SK-N-SH (cell line): Measurements from ENCODE around the gene NCKAP5. TPM values are rescaled to one million over a fixed set of nuclear protein-coding genes. Genes with fewer than 3 reads are reported as not detected.
"Not testable (repeated sequence)": the region's sequence is repeated elsewhere in the genome, so short reads cannot be mapped to it uniquely, and the experiment has no call there.

ENCODE experiments used
- CTCF ChIA-PET: fragments of 300-600, 350-600 bp; formaldehyde crosslinking; extraction: SDS; loops from one replicate; lab custom pipeline; 2021; lab: Yijun Ruan, JAX
- POLR2A ChIA-PET: fragments of 350-600 bp; sonication (Branson Sonifier 250); formaldehyde crosslinking; extraction: SDS; loops from one replicate; lab custom pipeline; 2020; ENCODE audit warnings: antibody characterized with exemption, inconsistent platforms; lab: Yijun Ruan, JAX
- DNase-seq: peaks from one replicate; pipeline ENCODE4 v3.0.0; 2012
- H2AFZ ChIP-seq: fragments of 200-600 bp; sonication (generic); 2 replicates; pipeline ENCODE4 v1.8.1; 2016; ENCODE audit warnings: antibody characterized with exemption, mild to moderate bottlenecking, low read depth
- H3F3A ChIP-seq: fragments of 200-600 bp; sonication (generic); replicated peaks from 2 replicates; pipeline ENCODE3; 2016; ENCODE audit warnings: antibody characterized with exemption, mild to moderate bottlenecking; ENCODE audit not compliant: insufficient read depth
- H3K27ac ChIP-seq, 2 experiments: fragments of 200-500 bp in 1 of 2; fragments of 200-600 bp in 1 of 2; sonication (Bioruptor generic) in 1 of 2; sonication (generic), shearing (Covaris generic) in 1 of 2; 2 replicates each; pipeline versions ENCODE4 v1.5.1 to v1.6.1; 2014 to 2016; ENCODE audit warnings: low read depth in 2 of 2, inconsistent platforms in 1 of 2, low read length in 1 of 2, mild to moderate bottlenecking in 1 of 2, mixed read lengths in 1 of 2
- H3K27me3 ChIP-seq: fragments of 200-600 bp; sonication (generic), shearing (Covaris generic); 2 replicates; pipeline ENCODE4 v1.6.1; 2016; ENCODE audit warnings: mixed run types; ENCODE audit not compliant: insufficient read depth
- H3K36me3 ChIP-seq, 2 experiments: fragments of 200-500 bp in 1 of 2; fragments of 200-600 bp in 1 of 2; sonication (Bioruptor generic) in 1 of 2; sonication (generic) in 1 of 2; replicated peaks in 1 of 2; 2 replicates each; pipeline versions ENCODE3 to v1.5.1; 2014 to 2016; ENCODE audit warnings: low read length in 1 of 2, mild to moderate bottlenecking in 1 of 2; ENCODE audit not compliant: insufficient read depth in 2 of 2, control insufficient read depth in 1 of 2
- H3K4me1 ChIP-seq, 2 experiments: fragments of 200-500 bp in 1 of 2; fragments of 200-600 bp in 1 of 2; sonication (Bioruptor generic) in 1 of 2; sonication (generic), shearing (Covaris generic) in 1 of 2; 2 replicates each; pipeline versions ENCODE4 v1.5.1 to v1.6.1; 2014 to 2016; ENCODE audit warnings: low read depth in 1 of 2, low read length in 1 of 2, mixed run types in 1 of 2; ENCODE audit not compliant: insufficient read depth in 2 of 2, control insufficient read depth in 1 of 2
- H3K4me2 ChIP-seq: fragments of 200-600 bp; sonication (generic), shearing (Covaris generic); 2 replicates; pipeline ENCODE4 v1.6.1; 2017; ENCODE audit warnings: mixed run types
- H3K4me3 ChIP-seq, 2 experiments: fragments of 200-500 bp in 1 of 2; fragments of 200-600 bp in 1 of 2; sonication (Bioruptor generic) in 1 of 2; sonication (generic), shearing (Covaris generic) in 1 of 2; 2 replicates each; pipeline versions ENCODE4 v1.5.1 to v1.8.1; 2014 to 2016; ENCODE audit warnings: low read depth in 2 of 2, inconsistent platforms in 1 of 2, low read length in 1 of 2, mild to moderate bottlenecking in 1 of 2, mixed read lengths in 1 of 2, moderate library complexity in 1 of 2
- H3K79me2 ChIP-seq: fragments of 200-600 bp; sonication (generic); 2 replicates; pipeline ENCODE4 v1.8.1; 2017; ENCODE audit warnings: mild to moderate bottlenecking; ENCODE audit not compliant: insufficient read depth
- H3K9ac ChIP-seq: fragments of 200-600 bp; sonication (generic); 2 replicates; pipeline ENCODE4 v1.6.1; 2017; ENCODE audit warnings: mixed run types
- H3K9me2 ChIP-seq: fragments of 200-600 bp; sonication (generic); 2 replicates; pipeline ENCODE4 v1.6.1; 2017; ENCODE audit warnings: mixed run types
- H3K9me3 ChIP-seq: fragments of 200-600 bp; sonication (generic); 2 replicates; pipeline ENCODE4 v1.6.1; 2017; ENCODE audit warnings: mixed run types, mild to moderate bottlenecking, moderate library complexity
- H4K20me1 ChIP-seq: fragments of 200-600 bp; sonication (generic); 2 replicates; pipeline ENCODE4 v1.6.1; 2017; ENCODE audit warnings: mild to moderate bottlenecking, mixed run types; ENCODE audit not compliant: insufficient read depth
- CHD2 ChIP-seq: fragments of 150-350 bp; IDR thresholded peaks from 2 replicates; pipeline ENCODE4 v1.6.1; 2018; ENCODE audit warnings: low read length; ENCODE audit not compliant: partially characterized antibody
- EZH2phosphoT487 ChIP-seq: fragments of 200-600 bp; sonication (generic); IDR thresholded peaks from 2 replicates; pipeline ENCODE4 v1.6.1; 2017; ENCODE audit warnings: low read depth, mixed run types, mild to moderate bottlenecking, antibody characterized with exemption, moderate library complexity, borderline replicate concordance
- GABPA ChIP-seq: IDR thresholded peaks from 2 replicates; pipeline ENCODE4 v1.4.0; 2012; ENCODE audit warnings: low read depth, mild to moderate bottlenecking
- GATA2 ChIP-seq: sonication (generic); formaldehyde crosslinking; IDR thresholded peaks from 2 replicates; pipeline ENCODE4 v1.5.0; 2020; ENCODE audit warnings: mild to moderate bottlenecking, missing genetic modification reagents
- MAX ChIP-seq: IDR thresholded peaks from 2 replicates; pipeline ENCODE4 v1.4.0; 2012; ENCODE audit warnings: low read depth
- MXI1 ChIP-seq: IDR thresholded peaks from 2 replicates; pipeline ENCODE4 v1.6.1; 2012; ENCODE audit warnings: mild to moderate bottlenecking, low read depth, low read length, improper control_type of control experiment
- PBX3 ChIP-seq: IDR thresholded peaks from 2 replicates; pipeline ENCODE4; 2012
- RAD21 ChIP-seq: IDR thresholded peaks from 2 replicates; pipeline ENCODE4 v1.6.1; 2012; ENCODE audit warnings: mild to moderate bottlenecking, low read length
- REST ChIP-seq: IDR thresholded peaks from 2 replicates; pipeline ENCODE4 v1.6.1; 2012; ENCODE audit warnings: mild to moderate bottlenecking, low read depth, low read length, moderate library complexity
- RFX5 ChIP-seq: IDR thresholded peaks from 2 replicates; pipeline ENCODE4 v1.6.1; 2012; ENCODE audit warnings: mild to moderate bottlenecking, improper control_type of control experiment, low read length
- SIN3A ChIP-seq: IDR thresholded peaks from 2 replicates; pipeline ENCODE4 v1.6.1; 2012; ENCODE audit warnings: low read depth, mild to moderate bottlenecking, low read length, moderate library complexity, borderline replicate concordance
- TAF1 ChIP-seq: IDR thresholded peaks from 2 replicates; pipeline ENCODE4 v1.6.1; 2012; ENCODE audit warnings: low read depth, mild to moderate bottlenecking, low read length, moderate library complexity, borderline replicate concordance
- TEAD4 ChIP-seq: IDR thresholded peaks from 2 replicates; pipeline ENCODE4 v1.4.0; 2012; ENCODE audit warnings: mild to moderate bottlenecking, borderline replicate concordance; ENCODE audit not compliant: insufficient read depth
- USF2 ChIP-seq: fragments of 150-350 bp; IDR thresholded peaks from 2 replicates; pipeline ENCODE4 v1.6.1; 2017; ENCODE audit warnings: antibody characterized with exemption, low read length, low read depth, borderline replicate concordance
- ZBTB33 ChIP-seq: IDR thresholded peaks from 2 replicates; pipeline ENCODE4 v1.4.0; 2012; ENCODE audit warnings: low read depth, borderline replicate concordance
- WGBS: methylation state at CpG from one replicate; pipeline ENCODE4 v1.1.6; 2017; ENCODE audit warnings: low lambda C conversion rate; 5-methylcytosine and 5-hydroxymethylcytosine counted together
- polyA plus RNA-seq, 3 experiments: library from polyadenylated mRNA; depleted of rRNA; stranded (reverse); fragments of >200 nt; gene quantifications; 2 replicates each; pipeline ENCODE4 v1.2.3, GENCODE V29; 2012

NCKAP5 gene
- polyA plus RNA-seq, 1 of the 3 experiments (the other 2 are of a cell fraction): 0.02 TPM

- H3K4me3 ChIP-seq: no peak overlapping the region
- H3K9me2 ChIP-seq: no peaks in the 10 kb centered on the region
- no peak overlapping the region for H2AFZ ChIP-seq
- no peaks in the 10 kb centered on the region for H3K9me3 ChIP-seq
- CTCF ChIA-PET: interaction anchor here (1.0 kb wide), 1 partner anchor 368 kb away, joined by 3 read pairs; no protein-coding TSS in a partner anchor
- H3K79me2 ChIP-seq: no peaks in the 10 kb centered on the region
- no peaks in the 10 kb centered on the region for H4K20me1 ChIP-seq
- H3K27me3 ChIP-seq: no peaks in the 10 kb centered on the region
- TF ChIP-seq RFX5 (no peak), TAF1 (no peak), USF2 (no peak), MXI1 (no peak), ZBTB33 (no peak), SIN3A (no peak), RAD21 (no peak), TEAD4 (no peak), MAX (no peak), PBX3 (no peak), CHD2 (no peak), GABPA (no peak), EZH2phosphoT487 (no peak), GATA2 (CRISPR knock-in tag) (no peak), REST (no peak)
- TF ChIP-seq, all 33 proteins: peak for 0
- Histone ChIP-seq H3K9ac (no peak overlapping the region), H3K4me2 (no peak overlapping the region), H3K36me3 (no peaks in the 10 kb centered on the region), H3F3A (no peaks in the 10 kb centered on the region), H3K4me1 (no peaks in the 10 kb centered on the region), H3K27ac (no peak overlapping the region)
- POLR2A ChIA-PET: no interaction called here
- no peak for DNase-seq
These were observed 92.7 kb downstream of the NCKAP5 start for GRCh38 chr2:133475610-133476009.

- H3F3A ChIP-seq, H3K4me3 ChIP-seq, POLR2A ChIA-PET, DNase-seq, H3K27me3 ChIP-seq, H3K4me2 ChIP-seq, H3K9me3 ChIP-seq, H3K9me2 ChIP-seq, H3K27ac ChIP-seq, H3K36me3 ChIP-seq, H3K79me2 ChIP-seq, H3K9ac ChIP-seq, H2AFZ ChIP-seq, H3K4me1 ChIP-seq, CTCF ChIA-PET, H4K20me1 ChIP-seq: not testable (repeated sequence)
- WGBS: 62% methylated on average over 11 of the region's 13 CpGs
These were observed 97.8 kb downstream of the NCKAP5 start for GRCh38 chr2:133470446-133470845.
